Brain microvascular endothelial cell (primary cell): Measurements from ENCODE around the gene DUSP14.

ENCODE experiments used
- DNase-seq: peaks from one replicate; pipeline ENCODE4 v3.0.0-alpha.2; 2020
- H3K27ac ChIP-seq: fragments of 250-450 bp; sonication (Bioruptor Pico); 2 replicates; pipeline ENCODE4 v1.5.1; 2020; ENCODE audit warnings: mild to moderate bottlenecking, moderate library complexity
- H3K27me3 ChIP-seq: fragments of 250-450 bp; sonication (Bioruptor Pico); replicated peaks from 2 replicates; pipeline ENCODE4 v1.5.1; 2020; ENCODE audit warnings: mild to moderate bottlenecking
- H3K36me3 ChIP-seq: fragments of 250-450 bp; sonication (Bioruptor Pico); replicated peaks from 2 replicates; pipeline ENCODE4 v1.5.1; 2020; ENCODE audit warnings: mild to moderate bottlenecking
- H3K4me3 ChIP-seq: 2 replicates; pipeline ENCODE4 v1.5.1; 2011; ENCODE audit warnings: low read depth, mild to moderate bottlenecking, control low read depth, low read length, moderate library complexity
- in situ Hi-C: cut with HindIII; loops from 2 replicates; pipeline ENCODE4 v1.10.0; 2017; ENCODE audit warnings: low sequenced_read_pairs, low pct_ligation_motif_present
- TF ChIP-seq, protein P1 (sequence below): IDR thresholded peaks from 2 replicates; pipeline ENCODE4 v1.5.1; 2011; ENCODE audit warnings: low read depth, mild to moderate bottlenecking, moderate library complexity, low read length, control low read depth, inconsistent platforms; ENCODE audit errors: missing control alignments

Gene DUSP14

DNA sequence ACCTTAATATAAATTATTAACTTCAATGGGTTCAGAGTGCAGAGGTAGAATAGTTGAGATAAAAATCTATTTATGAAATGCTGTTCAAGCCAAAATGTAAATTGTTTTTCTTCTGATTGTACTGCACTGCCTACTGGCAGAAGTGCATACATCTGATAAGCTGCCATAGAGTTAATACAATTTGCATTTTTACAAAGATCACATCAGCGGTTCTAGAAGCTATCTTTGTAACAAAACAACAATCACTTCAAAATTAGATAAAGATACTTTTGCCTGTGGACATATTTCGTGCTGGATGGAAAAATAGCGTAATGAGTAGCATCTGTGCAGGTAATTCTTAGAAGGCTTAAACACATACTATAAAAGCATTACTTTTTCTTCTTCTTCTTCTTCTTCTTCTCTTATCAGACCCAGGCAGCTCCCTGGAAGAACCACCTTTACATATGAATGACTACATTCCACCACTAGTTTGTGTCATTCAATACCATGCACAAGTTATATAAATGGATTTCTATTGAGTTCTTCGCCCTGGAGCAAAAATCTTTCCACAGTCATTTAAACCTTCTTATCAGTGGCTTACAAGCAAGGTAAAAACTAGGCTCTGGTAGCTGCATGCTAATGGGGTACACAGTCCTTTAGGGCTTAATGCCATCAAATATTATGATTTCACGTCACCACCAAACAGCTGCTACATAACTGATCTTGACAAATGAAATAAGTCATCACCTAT is 72.5 kb downstream of the DUSP14 start:
- Histone ChIP-seq H3K27me3 (no peaks in the 10 kb centered on the region), H3K27ac (no peak overlapping the region), H3K4me3 (no peak overlapping the region), H3K36me3 (peaks cover 18% of the 10 kb centered on the region)
- in situ Hi-C loops, result no loop called here
- no peak for DNase-seq
- TF ChIP-seq, protein P1, sequence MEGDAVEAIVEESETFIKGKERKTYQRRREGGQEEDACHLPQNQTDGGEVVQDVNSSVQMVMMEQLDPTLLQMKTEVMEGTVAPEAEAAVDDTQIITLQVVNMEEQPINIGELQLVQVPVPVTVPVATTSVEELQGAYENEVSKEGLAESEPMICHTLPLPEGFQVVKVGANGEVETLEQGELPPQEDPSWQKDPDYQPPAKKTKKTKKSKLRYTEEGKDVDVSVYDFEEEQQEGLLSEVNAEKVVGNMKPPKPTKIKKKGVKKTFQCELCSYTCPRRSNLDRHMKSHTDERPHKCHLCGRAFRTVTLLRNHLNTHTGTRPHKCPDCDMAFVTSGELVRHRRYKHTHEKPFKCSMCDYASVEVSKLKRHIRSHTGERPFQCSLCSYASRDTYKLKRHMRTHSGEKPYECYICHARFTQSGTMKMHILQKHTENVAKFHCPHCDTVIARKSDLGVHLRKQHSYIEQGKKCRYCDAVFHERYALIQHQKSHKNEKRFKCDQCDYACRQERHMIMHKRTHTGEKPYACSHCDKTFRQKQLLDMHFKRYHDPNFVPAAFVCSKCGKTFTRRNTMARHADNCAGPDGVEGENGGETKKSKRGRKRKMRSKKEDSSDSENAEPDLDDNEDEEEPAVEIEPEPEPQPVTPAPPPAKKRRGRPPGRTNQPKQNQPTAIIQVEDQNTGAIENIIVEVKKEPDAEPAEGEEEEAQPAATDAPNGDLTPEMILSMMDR, result no peak
